Parathyroid adenoma (tissue), 2 donors: Measurements from ENCODE around the gene ASB9.

Source experiments
- H2AFZ ChIP-seq: fragments of 300-600 bp; sonication (generic); one replicate; pipeline ENCODE4 v1.7.0; 2017; ENCODE audit warnings: antibody characterized with exemption, mild to moderate bottlenecking
- H3K27ac ChIP-seq: fragments of 300-600 bp; sonication (generic); one replicate; pipeline ENCODE4 v1.7.0; 2017
- H3K27me3 ChIP-seq: fragments of 300-600 bp; sonication (generic); one replicate; pipeline ENCODE4 v1.7.0; 2017; ENCODE audit warnings: low read length; ENCODE audit not compliant: control insufficient read depth, insufficient read depth
- H3K36me3 ChIP-seq: fragments of 300-600 bp; sonication (generic); one replicate; pipeline ENCODE4 v1.7.0; 2017; ENCODE audit warnings: low read length; ENCODE audit not compliant: control insufficient read depth, insufficient read depth
- H3K4me1 ChIP-seq: fragments of 300-600 bp; sonication (generic); one replicate; pipeline ENCODE4 v1.7.0; 2017; ENCODE audit warnings: control low read depth
- H3K4me2 ChIP-seq: fragments of 300-600 bp; sonication (generic); one replicate; pipeline ENCODE4 v1.7.0; 2017; ENCODE audit warnings: low read length
- H3K4me3 ChIP-seq: fragments of 300-600 bp; sonication (generic); one replicate; pipeline ENCODE4 v1.7.0; 2017; ENCODE audit warnings: low read depth, low read length
- H3K79me2 ChIP-seq: fragments of 300-600 bp; sonication (generic); one replicate; pipeline ENCODE4 v1.7.0; 2017; ENCODE audit warnings: control low read depth
- H3K9ac ChIP-seq: fragments of 300-600 bp; sonication (generic); one replicate; pipeline ENCODE4 v1.7.0; 2017; ENCODE audit warnings: mild to moderate bottlenecking
- H3K9me3 ChIP-seq: fragments of 300-600 bp; sonication (generic); one replicate; pipeline ENCODE4 v1.7.0; 2017; ENCODE audit warnings: low read length; ENCODE audit not compliant: control insufficient read depth
- TF ChIP-seq, protein P1 (sequence below): fragments of 300-600 bp; sonication (generic); IDR thresholded peaks from one replicate; pipeline ENCODE4 v1.7.0; 2017; ENCODE audit warnings: antibody characterized with exemption, mild to moderate bottlenecking
- donor health status: primary hyperparathyroidism.

ASB9 gene

GRCh38 chrX:15217161-15217560, 52.7 kb downstream of the ASB9 start:
- no peaks in the 10 kb centered on the region for H3K27me3 ChIP-seq
- H3K4me2 ChIP-seq = no peak overlapping the region
- H3K9me3 ChIP-seq = no peaks in the 10 kb centered on the region
- H3K36me3 ChIP-seq = no peaks in the 10 kb centered on the region
- no peak overlapping the region for H2AFZ ChIP-seq
- no peak overlapping the region for H3K27ac ChIP-seq
- no peak overlapping the region for H3K4me3 ChIP-seq
- no peaks in the 10 kb centered on the region for H3K79me2 ChIP-seq
- H3K4me1 ChIP-seq = no peaks in the 10 kb centered on the region
- TF ChIP-seq, protein P1, sequence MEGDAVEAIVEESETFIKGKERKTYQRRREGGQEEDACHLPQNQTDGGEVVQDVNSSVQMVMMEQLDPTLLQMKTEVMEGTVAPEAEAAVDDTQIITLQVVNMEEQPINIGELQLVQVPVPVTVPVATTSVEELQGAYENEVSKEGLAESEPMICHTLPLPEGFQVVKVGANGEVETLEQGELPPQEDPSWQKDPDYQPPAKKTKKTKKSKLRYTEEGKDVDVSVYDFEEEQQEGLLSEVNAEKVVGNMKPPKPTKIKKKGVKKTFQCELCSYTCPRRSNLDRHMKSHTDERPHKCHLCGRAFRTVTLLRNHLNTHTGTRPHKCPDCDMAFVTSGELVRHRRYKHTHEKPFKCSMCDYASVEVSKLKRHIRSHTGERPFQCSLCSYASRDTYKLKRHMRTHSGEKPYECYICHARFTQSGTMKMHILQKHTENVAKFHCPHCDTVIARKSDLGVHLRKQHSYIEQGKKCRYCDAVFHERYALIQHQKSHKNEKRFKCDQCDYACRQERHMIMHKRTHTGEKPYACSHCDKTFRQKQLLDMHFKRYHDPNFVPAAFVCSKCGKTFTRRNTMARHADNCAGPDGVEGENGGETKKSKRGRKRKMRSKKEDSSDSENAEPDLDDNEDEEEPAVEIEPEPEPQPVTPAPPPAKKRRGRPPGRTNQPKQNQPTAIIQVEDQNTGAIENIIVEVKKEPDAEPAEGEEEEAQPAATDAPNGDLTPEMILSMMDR = no peak
- no peak overlapping the region for H3K9ac ChIP-seq

GRCh38 chrX:15216280-15216679, 53.6 kb downstream of the ASB9 start:
- H3K27ac ChIP-seq = no peak overlapping the region
- no peak overlapping the region for H3K9ac ChIP-seq
- TF ChIP-seq, protein P1 = no peak
- no peaks in the 10 kb centered on the region for H3K36me3 ChIP-seq
- no peak overlapping the region for H2AFZ ChIP-seq
- H3K4me2 ChIP-seq = no peak overlapping the region
- no peak overlapping the region for H3K4me3 ChIP-seq
- no peaks in the 10 kb centered on the region for H3K4me1 ChIP-seq
- H3K27me3 ChIP-seq = no peaks in the 10 kb centered on the region
- H3K9me3 ChIP-seq = no peaks in the 10 kb centered on the region
- no peaks in the 10 kb centered on the region for H3K79me2 ChIP-seq

DNA sequence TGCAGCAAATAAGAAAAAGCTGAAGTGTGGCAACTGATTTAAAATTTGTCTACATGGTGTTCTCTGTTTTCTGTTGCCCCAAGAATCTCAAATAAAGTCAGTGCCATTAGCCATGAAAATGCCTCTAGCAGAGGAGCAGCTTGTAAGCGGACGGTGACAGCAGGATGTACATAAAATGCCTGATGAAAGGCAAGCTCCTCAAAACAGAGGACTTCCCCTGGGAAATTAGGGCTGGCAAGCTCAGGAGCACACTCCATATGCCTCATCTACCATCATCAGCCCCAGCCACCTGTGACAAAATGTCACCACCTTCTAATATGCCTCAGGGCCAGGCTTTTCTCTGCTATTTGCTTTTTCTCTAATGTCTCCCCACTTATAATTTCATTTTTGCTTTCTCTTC, 54.5 kb downstream of the ASB9 start:
- H3K27me3 ChIP-seq = no peaks in the 10 kb centered on the region
- no peak overlapping the region for H3K4me2 ChIP-seq
- no peaks in the 10 kb centered on the region for H3K9me3 ChIP-seq
- TF ChIP-seq, protein P1 = no peak
- no peaks in the 10 kb centered on the region for H3K79me2 ChIP-seq
- no peak overlapping the region for H2AFZ ChIP-seq
- no peak overlapping the region for H3K4me3 ChIP-seq
- H3K4me1 ChIP-seq = no peaks in the 10 kb centered on the region
- H3K27ac ChIP-seq = no peak overlapping the region
- no peak overlapping the region for H3K9ac ChIP-seq
- no peaks in the 10 kb centered on the region for H3K36me3 ChIP-seq

DNA sequence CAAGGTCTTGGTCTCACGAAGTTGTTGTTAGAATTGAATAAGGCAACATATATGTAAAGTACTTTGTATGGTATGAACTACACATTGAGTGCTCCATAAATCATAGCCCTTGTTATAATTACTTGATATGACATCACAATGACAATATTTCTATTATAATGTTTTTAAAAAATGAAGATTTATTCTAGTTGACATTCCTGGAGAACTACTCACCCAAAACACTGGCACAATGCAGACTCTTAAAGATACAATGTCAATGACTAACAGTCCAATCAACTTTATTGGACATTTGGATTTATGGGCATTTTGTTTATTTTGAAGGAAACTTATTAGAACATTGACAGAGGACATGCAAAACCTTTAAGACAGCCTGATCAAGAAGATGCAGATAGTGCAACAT, 55.3 kb downstream of the ASB9 start:
- TF ChIP-seq, protein P1 = no peak
- no peaks in the 10 kb centered on the region for H3K9me3 ChIP-seq

DNA sequence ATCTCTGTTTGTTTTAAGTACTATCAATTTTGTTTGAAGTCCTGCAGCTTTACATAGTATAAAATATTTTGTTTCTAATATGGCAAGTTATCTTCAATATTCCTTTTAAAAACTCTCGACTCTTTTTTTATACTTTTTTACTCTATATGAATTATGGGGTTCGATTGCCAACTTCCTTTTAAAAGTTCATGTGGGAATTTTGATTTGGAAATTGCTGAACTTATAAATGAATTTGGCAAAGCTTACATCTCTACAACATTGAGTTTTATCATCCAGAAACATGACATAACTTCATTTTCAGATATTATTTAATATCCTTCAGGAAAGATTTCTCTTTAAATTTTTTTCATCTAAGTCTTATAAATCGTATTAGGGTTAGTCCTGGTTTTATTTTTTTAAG, 60.8 kb downstream of the ASB9 start:
- Histone ChIP-seq H3K9me3 (no peaks in the 10 kb centered on the region), H3K4me3 (no peak overlapping the region), H3K9ac (no peak overlapping the region), H3K27ac (no peak overlapping the region), H3K79me2 (no peaks in the 10 kb centered on the region), H3K4me2 (no peak overlapping the region), H2AFZ (no peak overlapping the region), H3K4me1 (no peaks in the 10 kb centered on the region), H3K36me3 (no peaks in the 10 kb centered on the region), H3K27me3 (no peaks in the 10 kb centered on the region)
- TF ChIP-seq, protein P1 = no peak

More for the DNA sequence above, 55.3 kb downstream of the ASB9 start:
- Histone ChIP-seq H2AFZ (no peak overlapping the region), H3K4me2 (no peak overlapping the region), H3K79me2 (no peaks in the 10 kb centered on the region), H3K27ac (no peak overlapping the region), H3K9ac (no peak overlapping the region), H3K36me3 (no peaks in the 10 kb centered on the region), H3K27me3 (no peaks in the 10 kb centered on the region), H3K4me3 (no peak overlapping the region), H3K4me1 (no peaks in the 10 kb centered on the region)
